ENCODE results near the gene H3-3A. TPM values are rescaled to one million over a fixed set of nuclear protein-coding genes. Genes with fewer than 3 reads are reported as not detected.
A peak's percentile ranks its signal among the peaks of the same experiment; 100 is the strongest.

H3-3A gene
- total RNA-seq, 2 donors from 2014 or later = 292 to 444 TPM

GRCh38 chr1:226095286-226095685, 32.8 kb downstream of the H3-3A start:
- H3K36me3 Mint-ChIP-seq = no peaks in the 10 kb centered on the region
- H3K9me3 Mint-ChIP-seq = no peaks in the 10 kb centered on the region
- DNase-seq (ENCODE audit: low spot score in 2 of 2) (no peak), ATAC-seq (no peak)
- H3K27ac Mint-ChIP-seq = no peak overlapping the region

GRCh38 chr1:226097866-226098625, 35.5 kb downstream of the H3-3A start:
- no peak for ATAC-seq
- DNase-seq (ENCODE audit: low spot score in 2 of 2) = no peak
- Mint-ChIP-seq H3K36me3 (no peaks in the 10 kb centered on the region), H3K9me3 (no peaks in the 10 kb centered on the region), H3K27ac (no peak overlapping the region)

DNA sequence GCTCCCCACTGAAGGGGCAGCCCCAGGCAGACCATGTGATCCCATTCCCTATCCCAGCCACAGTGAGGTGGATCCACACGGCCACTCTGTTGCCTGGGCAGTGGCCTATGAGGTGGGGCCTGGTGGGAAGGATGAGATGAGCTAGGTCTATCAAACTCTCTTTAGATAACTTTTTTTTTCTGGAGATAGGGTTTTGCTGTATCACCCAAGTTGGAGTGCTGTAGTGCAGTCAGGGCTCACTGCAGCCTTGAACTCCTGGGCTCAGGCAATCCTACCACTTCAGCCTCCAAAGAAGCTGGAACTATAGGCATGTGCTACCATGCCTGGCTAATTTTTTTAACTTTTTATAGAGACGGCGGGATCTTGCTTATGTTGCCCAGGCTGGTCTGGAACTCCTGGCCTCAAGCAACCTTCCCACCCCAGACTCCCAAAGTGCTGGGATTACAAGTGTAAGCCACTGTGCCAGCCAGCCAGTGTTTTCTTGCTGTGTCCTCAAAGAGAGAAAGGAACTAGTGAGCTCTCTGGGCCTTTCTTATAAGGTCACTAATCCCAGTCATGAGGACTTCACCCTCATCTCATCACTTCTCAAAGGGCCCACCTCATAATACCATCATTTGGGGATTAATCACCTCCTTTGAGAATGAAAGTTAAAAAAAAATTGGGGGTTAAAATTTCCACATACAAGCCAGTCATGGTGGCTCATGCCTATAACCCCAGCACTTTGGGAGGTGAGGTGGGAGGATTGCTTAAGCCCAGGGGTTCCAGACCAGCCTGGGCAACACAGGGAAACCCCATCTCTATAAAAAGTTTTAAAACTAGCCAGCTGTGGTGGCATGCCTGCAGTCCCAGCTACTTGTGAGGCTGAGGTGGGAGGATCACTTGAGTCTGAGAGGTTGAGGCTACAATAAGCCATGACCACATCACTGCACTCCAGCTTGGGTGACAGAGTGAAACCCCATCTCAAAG, 36.6 kb downstream of the H3-3A start:
- Mint-ChIP-seq H3K9me3 (no peaks in the 10 kb centered on the region), H3K36me3 (no peaks in the 10 kb centered on the region), H3K27ac (peak overlapping the region in 1 of 2 donors; percentile 13)
- peak; percentile 24 to 81 for ATAC-seq
- DNase-seq (ENCODE audit: low spot score in 2 of 2) = no peak

- Mint-ChIP-seq H3K27ac (peak overlapping the region; percentile 75 to 82), H3K9me3 (no peaks in the 10 kb centered on the region)
- peak; percentile 31 to 60 for ATAC-seq
Observed at GRCh38 chr1:226100436-226101391, 38.2 kb downstream of the H3-3A start.

DNA sequence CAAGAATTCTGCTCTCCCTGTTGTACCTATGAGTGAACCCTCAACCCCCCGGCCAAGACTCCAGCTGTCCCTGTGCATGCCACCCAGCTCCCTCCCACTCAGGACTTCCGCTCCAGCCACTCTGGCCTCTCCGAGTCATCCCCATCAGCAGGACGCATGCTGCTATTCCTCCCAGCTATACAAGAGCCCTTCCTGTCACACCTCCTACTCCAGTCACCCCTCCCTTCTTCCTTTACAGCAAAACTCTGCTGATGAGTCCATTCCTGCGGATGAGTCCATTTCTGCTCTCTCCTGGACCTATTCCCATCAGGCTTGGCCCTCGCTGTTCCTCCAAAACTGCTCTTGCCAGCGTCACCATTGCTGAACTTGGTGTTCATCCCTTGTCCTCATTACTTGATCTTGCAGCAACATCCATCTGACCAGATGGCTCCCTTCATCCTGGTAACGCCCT, 42.2 kb downstream of the H3-3A start:
- Mint-ChIP-seq H3K9me3 (no peaks in the 10 kb centered on the region), H3K27ac (no peak overlapping the region), H3K36me3 (no peaks in the 10 kb centered on the region)
- ATAC-seq = no peak
- no peak for DNase-seq (ENCODE audit: low spot score in 2 of 2)

More at GRCh38 chr1:226100436-226101391, 38.2 kb downstream of the H3-3A start:
- H3K36me3 Mint-ChIP-seq = no peaks in the 10 kb centered on the region
- peak in 1 of 2 donors; percentile 50 for DNase-seq (ENCODE audit: low spot score in 2 of 2)

- Mint-ChIP-seq H3K9me3 (no peaks in the 10 kb centered on the region), H3K27ac (no peak overlapping the region), H3K36me3 (no peaks in the 10 kb centered on the region)
- ATAC-seq (no peak), DNase-seq (ENCODE audit: low spot score in 2 of 2) (no peak)
Observed at GRCh38 chr1:226107471-226108460, 45.2 kb downstream of the H3-3A start.

GRCh38 chr1:226108935-226109828, 46.7 kb downstream of the H3-3A start:
- DNase-seq (ENCODE audit: low spot score in 2 of 2) = no peak
- Mint-ChIP-seq H3K36me3 (no peaks in the 10 kb centered on the region), H3K27ac (peak overlapping the region; percentile 59 to 75), H3K9me3 (no peaks in the 10 kb centered on the region)
- ATAC-seq = peak in 1 of 2 donors; percentile 29

DNA sequence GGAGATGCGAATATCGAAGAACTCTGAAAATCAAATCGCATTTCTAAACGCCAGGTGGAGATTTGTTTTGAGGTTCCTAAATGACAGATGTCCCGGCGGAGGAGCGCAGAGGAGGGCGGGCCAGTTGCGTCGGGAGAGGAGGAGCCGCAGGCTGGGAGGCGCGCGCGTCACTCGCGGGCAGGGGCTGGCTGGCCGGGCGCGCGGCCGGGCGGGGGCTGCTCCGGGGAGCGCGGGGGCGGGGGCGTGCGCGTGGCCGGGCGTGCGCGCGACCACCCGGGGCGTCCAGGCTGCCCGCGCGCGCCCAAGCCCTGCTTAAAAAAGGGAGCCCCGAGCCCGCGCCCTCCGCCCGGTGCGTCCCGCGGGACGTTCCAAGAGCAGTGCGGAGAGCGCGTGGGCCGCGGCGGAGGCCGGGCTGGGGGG, 47.3 kb downstream of the H3-3A start:
- ATAC-seq (peak; percentile 82 to 92), DNase-seq (ENCODE audit: low spot score in 2 of 2) (peak; percentile 73 to 79)
- H3K36me3 Mint-ChIP-seq = no peaks in the 10 kb centered on the region
- peak overlapping the region; percentile 59 to 75 for H3K27ac Mint-ChIP-seq
- no peaks in the 10 kb centered on the region for H3K9me3 Mint-ChIP-seq

DNA sequence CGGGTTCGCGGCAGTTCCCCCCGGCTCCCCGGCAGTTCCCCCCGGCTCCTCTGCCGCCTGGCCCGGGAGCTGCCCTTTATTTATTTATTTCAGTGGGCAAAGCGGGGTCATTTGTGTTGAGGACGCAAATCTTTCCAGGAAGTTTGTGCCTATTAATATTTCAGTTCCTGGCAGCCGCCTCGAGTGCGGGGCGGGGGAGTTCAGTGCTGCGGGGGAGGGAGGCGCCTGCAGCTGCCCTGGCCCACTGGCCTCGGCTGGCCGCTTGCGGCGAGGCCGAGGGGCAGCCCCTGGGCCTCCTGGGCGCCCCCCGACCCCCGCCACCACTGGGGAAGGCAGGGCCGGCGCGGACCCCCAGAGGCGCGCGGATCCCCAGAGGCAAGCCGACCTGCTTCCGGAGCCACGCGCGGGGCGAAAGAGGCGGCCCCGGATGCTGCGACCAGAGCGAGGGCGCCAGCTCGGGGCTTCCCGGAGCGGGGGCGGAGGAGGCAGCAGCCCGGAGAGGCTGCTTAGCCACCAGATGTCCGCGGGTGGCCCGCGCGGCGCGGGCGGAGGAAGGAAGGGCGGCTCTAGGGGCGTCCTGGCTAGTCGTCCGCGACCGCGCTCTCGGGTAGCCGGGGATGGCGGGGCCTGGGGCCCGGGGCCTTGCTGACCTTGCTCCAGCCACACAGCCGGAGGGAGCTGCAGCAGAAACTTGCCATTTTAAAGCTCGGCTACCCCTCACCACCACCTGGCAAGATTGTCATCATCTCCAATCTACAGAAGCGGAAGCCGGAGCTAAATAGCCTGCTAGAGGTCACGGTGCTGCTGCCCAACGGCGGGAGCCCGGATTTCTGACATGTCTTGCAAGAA, 48.0 kb downstream of the H3-3A start:
- DNase-seq (ENCODE audit: low spot score in 2 of 2) (peak; percentile 68 to 82), ATAC-seq (peak; percentile 72 to 86)
- peak overlapping the region in 1 of 2 donors; percentile 61 for H3K27ac Mint-ChIP-seq

GRCh38 chr1:226111098-226111882, 48.8 kb downstream of the H3-3A start:
- Mint-ChIP-seq H3K36me3 (no peaks in the 10 kb centered on the region), H3K9me3 (no peaks in the 10 kb centered on the region), H3K27ac (peak overlapping the region; percentile 36 to 61)
- ATAC-seq = no peak
- no peak for DNase-seq (ENCODE audit: low spot score in 2 of 2)

More for the DNA sequence above, 48.0 kb downstream of the H3-3A start:
- Mint-ChIP-seq H3K36me3 (no peaks in the 10 kb centered on the region), H3K9me3 (no peaks in the 10 kb centered on the region)

GRCh38 chr1:226111883-226112261, 49.4 kb downstream of the H3-3A start:
- ATAC-seq = no peak
- no peak for DNase-seq (ENCODE audit: low spot score in 2 of 2)
- Mint-ChIP-seq H3K27ac (no peak overlapping the region), H3K9me3 (no peaks in the 10 kb centered on the region), H3K36me3 (no peaks in the 10 kb centered on the region)

GRCh38 chr1:226112626-226113025, 50.1 kb downstream of the H3-3A start:
- H3K27ac Mint-ChIP-seq = no peak overlapping the region
- H3K9me3 Mint-ChIP-seq = no peaks in the 10 kb centered on the region
- H3K36me3 Mint-ChIP-seq = no peaks in the 10 kb centered on the region
- ATAC-seq (no peak), DNase-seq (ENCODE audit: low spot score in 2 of 2) (no peak)

GRCh38 chr1:226116673-226117072, 54.2 kb downstream of the H3-3A start:
- no peak for DNase-seq (ENCODE audit: low spot score in 2 of 2)
- ATAC-seq = no peak
- Mint-ChIP-seq H3K36me3 (no peaks in the 10 kb centered on the region), H3K9me3 (no peaks in the 10 kb centered on the region), H3K27ac (no peak overlapping the region)
